ENCODE data around the gene DAB2IP. TPM values are rescaled to one million over a fixed set of nuclear protein-coding genes. Genes with fewer than 3 reads are reported as not detected.

Gene DAB2IP
- total and polyA plus RNA-seq, 2 donors: 8.2 to 8.4 TPM

DNA sequence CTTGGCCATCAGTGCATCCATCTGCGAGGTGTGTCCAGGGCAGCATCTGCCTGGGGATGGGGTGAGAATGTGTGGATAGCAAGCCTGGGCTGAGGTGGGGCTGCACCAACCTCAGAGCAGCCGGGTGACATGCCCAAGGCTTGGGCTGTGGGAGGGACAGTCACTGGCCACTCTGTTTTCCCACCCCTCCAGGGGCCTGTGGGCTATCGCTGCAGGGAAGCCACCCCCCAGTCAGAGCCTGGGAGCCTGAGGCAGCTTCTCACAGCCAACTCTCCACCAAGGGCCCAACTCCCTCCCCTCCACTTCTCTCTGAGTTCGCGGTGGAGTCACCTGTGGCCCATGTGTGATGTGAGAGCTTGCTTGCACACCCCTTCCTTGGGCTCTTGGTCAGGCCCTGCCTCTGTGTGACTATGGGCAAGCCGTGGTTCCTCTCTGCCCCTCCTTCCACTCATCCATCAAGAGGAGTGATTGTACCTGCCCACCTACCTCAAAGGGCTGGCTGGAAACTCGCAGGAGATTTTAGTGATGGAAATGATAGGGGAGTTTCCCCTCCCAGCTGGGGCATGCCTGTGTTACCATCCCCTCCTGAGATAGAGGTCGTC lies 54.8 kb downstream of the DAB2IP start:
- H3K36me3 ChIP-seq (ENCODE audit: control insufficient read depth in 2 of 2, insufficient read depth in 2 of 2, low read length in 1 of 2): no peaks in the 10 kb centered on the region
- no peak overlapping the region for H3K4me3 ChIP-seq (ENCODE audit: low read length in 2 of 2)
- 89% methylated on average over 8 of the region's 8 CpGs for WGBS
- H3K27me3 ChIP-seq (ENCODE audit: control insufficient read depth in 2 of 2, insufficient read depth in 1 of 2, low read length in 1 of 2): peaks cover 12% of the 10 kb centered on the region in 2 donors
- no peak overlapping the region for H3K27ac ChIP-seq (ENCODE audit: low read depth in 1 of 2, low read length in 1 of 2)
- no peak for DNase-seq (ENCODE audit: low read depth in 6 of 9, low spot score in 9 of 9)
- no peaks in the 10 kb centered on the region for H3K9me3 ChIP-seq (ENCODE audit: control insufficient read depth in 2 of 2, insufficient read depth in 1 of 2, low read length in 1 of 2)
- peaks cover 15 to 46% of the 10 kb centered on the region in 2 donors for H3K4me1 ChIP-seq (ENCODE audit: control insufficient read depth in 2 of 2, insufficient read depth in 2 of 2, low read length in 2 of 2)

- no peaks in the 10 kb centered on the region for H3K36me3 ChIP-seq (ENCODE audit: control insufficient read depth in 2 of 2, insufficient read depth in 2 of 2, low read length in 1 of 2)
- H3K27me3 ChIP-seq (ENCODE audit: control insufficient read depth in 2 of 2, insufficient read depth in 1 of 2, low read length in 1 of 2): no peaks in the 10 kb centered on the region
- H3K9me3 ChIP-seq (ENCODE audit: control insufficient read depth in 2 of 2, insufficient read depth in 1 of 2, low read length in 1 of 2): no peaks in the 10 kb centered on the region
- DNase-seq (ENCODE audit: low read depth in 6 of 9, low spot score in 9 of 9): peak in 1 of 9 donors; percentile 72
- H3K27ac ChIP-seq (ENCODE audit: low read depth in 1 of 2, low read length in 1 of 2): peak overlapping the region; percentile 57 to 70
- H3K4me3 ChIP-seq (ENCODE audit: low read length in 2 of 2): no peak overlapping the region
- H3K4me1 ChIP-seq (ENCODE audit: control insufficient read depth in 2 of 2, insufficient read depth in 2 of 2, low read length in 2 of 2): peaks cover 15 to 54% of the 10 kb centered on the region in 2 donors
- 70% methylated on average over 7 of the region's 7 CpGs for WGBS
Measured at GRCh38 chr9:121707477-121708424, 56.3 kb downstream of the DAB2IP start.

DNA sequence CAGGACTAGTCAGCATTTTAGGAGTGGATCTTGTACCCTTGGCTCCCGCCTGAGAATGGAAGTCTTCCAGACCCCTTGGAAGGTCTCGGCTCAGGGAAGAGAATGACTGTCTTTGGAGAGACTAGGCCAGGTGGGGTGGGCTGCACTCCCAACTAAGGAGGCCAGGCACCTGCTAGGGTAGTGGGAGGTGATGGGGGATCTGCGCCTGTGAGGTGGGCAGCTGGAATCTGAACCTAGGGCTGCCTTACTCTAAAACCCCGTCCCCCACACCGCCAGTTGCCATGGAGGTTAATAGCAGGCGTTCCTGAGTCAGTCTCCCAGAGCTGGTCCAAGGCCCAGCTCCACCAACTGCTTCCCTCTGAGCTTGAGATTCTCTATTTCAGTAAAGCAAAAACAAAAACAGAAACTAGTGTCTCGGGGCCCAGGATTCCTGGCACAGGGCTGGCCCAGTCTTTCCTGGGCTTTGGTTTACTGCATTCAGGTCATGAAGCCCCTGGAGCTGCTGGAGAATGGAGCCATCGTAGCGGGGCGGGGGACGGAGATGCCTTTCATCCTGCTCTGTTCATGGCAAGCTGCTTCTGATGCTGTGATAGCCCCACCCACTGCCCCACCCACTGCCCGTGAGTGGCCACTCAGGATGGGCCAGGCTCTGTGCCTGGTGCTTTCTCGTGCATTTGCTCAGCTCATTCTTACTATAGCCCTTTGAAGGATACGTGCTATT lies 57.5 kb downstream of the DAB2IP start:
- WGBS: 96% methylated on average over 14 of the region's 14 CpGs
- no peaks in the 10 kb centered on the region for H3K9me3 ChIP-seq (ENCODE audit: control insufficient read depth in 2 of 2, insufficient read depth in 1 of 2, low read length in 1 of 2)
- no peaks in the 10 kb centered on the region for H3K27me3 ChIP-seq (ENCODE audit: control insufficient read depth in 2 of 2, insufficient read depth in 1 of 2, low read length in 1 of 2)
- DNase-seq (ENCODE audit: low read depth in 6 of 9, low spot score in 9 of 9): no peak
- no peak overlapping the region for H3K4me3 ChIP-seq (ENCODE audit: low read length in 2 of 2)
- peak overlapping the region in 1 of 2 donors; percentile 70 for H3K27ac ChIP-seq (ENCODE audit: low read depth in 1 of 2, low read length in 1 of 2)
- H3K36me3 ChIP-seq (ENCODE audit: control insufficient read depth in 2 of 2, insufficient read depth in 2 of 2, low read length in 1 of 2): no peaks in the 10 kb centered on the region
- H3K4me1 ChIP-seq (ENCODE audit: control insufficient read depth in 2 of 2, insufficient read depth in 2 of 2, low read length in 2 of 2): peaks cover 15 to 53% of the 10 kb centered on the region in 2 donors

DNA sequence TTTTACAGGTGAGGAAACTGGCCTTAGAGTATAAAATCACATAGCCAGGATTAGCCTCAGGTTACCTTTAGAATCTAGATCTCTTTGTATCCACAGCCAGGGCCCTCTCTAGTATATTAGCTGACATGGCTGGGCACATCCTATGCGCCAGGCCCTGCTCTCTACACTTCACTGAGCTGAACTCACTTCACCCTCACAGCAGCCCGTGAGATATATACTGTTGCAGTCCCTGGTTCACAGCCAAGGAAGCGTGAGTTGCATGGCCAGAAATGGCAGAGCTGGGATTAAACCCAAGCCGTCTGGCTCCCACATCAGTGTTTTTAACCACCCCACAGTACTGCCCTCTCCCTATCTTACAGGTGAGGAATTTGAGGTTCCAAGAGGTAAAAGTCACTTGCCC lies 58.4 kb downstream of the DAB2IP start:
- no peaks in the 10 kb centered on the region for H3K36me3 ChIP-seq (ENCODE audit: control insufficient read depth in 2 of 2, insufficient read depth in 2 of 2, low read length in 1 of 2)
- H3K27ac ChIP-seq (ENCODE audit: low read depth in 1 of 2, low read length in 1 of 2): no peak overlapping the region
- H3K9me3 ChIP-seq (ENCODE audit: control insufficient read depth in 2 of 2, insufficient read depth in 1 of 2, low read length in 1 of 2): no peaks in the 10 kb centered on the region
- peaks cover 15 to 53% of the 10 kb centered on the region in 2 donors for H3K4me1 ChIP-seq (ENCODE audit: control insufficient read depth in 2 of 2, insufficient read depth in 2 of 2, low read length in 2 of 2)
- 94% methylated on average over 4 of the region's 4 CpGs for WGBS
- H3K4me3 ChIP-seq (ENCODE audit: low read length in 2 of 2): no peak overlapping the region
- no peak for DNase-seq (ENCODE audit: low read depth in 6 of 9, low spot score in 9 of 9)
- H3K27me3 ChIP-seq (ENCODE audit: control insufficient read depth in 2 of 2, insufficient read depth in 1 of 2, low read length in 1 of 2): no peaks in the 10 kb centered on the region

DNA sequence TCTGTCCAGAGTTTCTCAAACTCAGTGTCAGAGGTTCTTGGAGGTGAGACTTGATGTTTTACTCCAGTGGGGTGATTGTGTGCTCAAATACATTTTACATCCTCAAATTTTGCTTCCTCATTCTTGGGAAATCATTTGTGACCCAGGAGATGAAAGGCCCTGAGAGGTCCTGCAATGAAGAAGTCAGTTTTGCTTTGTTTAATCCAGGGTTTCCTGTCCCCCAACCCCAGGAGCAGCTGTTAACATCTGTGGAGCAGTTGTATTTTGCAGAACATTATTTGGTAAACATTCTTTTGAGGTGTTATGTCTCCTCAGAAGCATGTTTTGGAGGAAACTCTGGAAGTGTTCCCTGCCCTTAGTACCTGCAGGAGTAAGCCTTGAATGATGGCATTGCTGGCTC lies 59.8 kb downstream of the DAB2IP start:
- no peak overlapping the region for H3K4me3 ChIP-seq (ENCODE audit: low read length in 2 of 2)
- H3K27ac ChIP-seq (ENCODE audit: low read depth in 1 of 2, low read length in 1 of 2): no peak overlapping the region
- peaks cover 15 to 47% of the 10 kb centered on the region in 2 donors for H3K4me1 ChIP-seq (ENCODE audit: control insufficient read depth in 2 of 2, insufficient read depth in 2 of 2, low read length in 2 of 2)
- no peaks in the 10 kb centered on the region for H3K36me3 ChIP-seq (ENCODE audit: control insufficient read depth in 2 of 2, insufficient read depth in 2 of 2, low read length in 1 of 2)
- no peak for DNase-seq (ENCODE audit: low read depth in 6 of 9, low spot score in 9 of 9)
- H3K9me3 ChIP-seq (ENCODE audit: control insufficient read depth in 2 of 2, insufficient read depth in 1 of 2, low read length in 1 of 2): no peaks in the 10 kb centered on the region
- H3K27me3 ChIP-seq (ENCODE audit: control insufficient read depth in 2 of 2, insufficient read depth in 1 of 2, low read length in 1 of 2): no peaks in the 10 kb centered on the region

- no peak for DNase-seq (ENCODE audit: low read depth in 6 of 9, low spot score in 9 of 9)
- no peaks in the 10 kb centered on the region for H3K27me3 ChIP-seq (ENCODE audit: control insufficient read depth in 2 of 2, insufficient read depth in 1 of 2, low read length in 1 of 2)
- WGBS: 97% methylated on average over 5 of the region's 5 CpGs
- no peak overlapping the region for H3K27ac ChIP-seq (ENCODE audit: low read depth in 1 of 2, low read length in 1 of 2)
- H3K4me1 ChIP-seq (ENCODE audit: control insufficient read depth in 2 of 2, insufficient read depth in 2 of 2, low read length in 2 of 2): peaks cover 15 to 44% of the 10 kb centered on the region in 2 donors
- no peak overlapping the region for H3K4me3 ChIP-seq (ENCODE audit: low read length in 2 of 2)
- no peaks in the 10 kb centered on the region for H3K36me3 ChIP-seq (ENCODE audit: control insufficient read depth in 2 of 2, insufficient read depth in 2 of 2, low read length in 1 of 2)
- no peaks in the 10 kb centered on the region for H3K9me3 ChIP-seq (ENCODE audit: control insufficient read depth in 2 of 2, insufficient read depth in 1 of 2, low read length in 1 of 2)
Measured at GRCh38 chr9:121711797-121712196, 60.4 kb downstream of the DAB2IP start.

DNA sequence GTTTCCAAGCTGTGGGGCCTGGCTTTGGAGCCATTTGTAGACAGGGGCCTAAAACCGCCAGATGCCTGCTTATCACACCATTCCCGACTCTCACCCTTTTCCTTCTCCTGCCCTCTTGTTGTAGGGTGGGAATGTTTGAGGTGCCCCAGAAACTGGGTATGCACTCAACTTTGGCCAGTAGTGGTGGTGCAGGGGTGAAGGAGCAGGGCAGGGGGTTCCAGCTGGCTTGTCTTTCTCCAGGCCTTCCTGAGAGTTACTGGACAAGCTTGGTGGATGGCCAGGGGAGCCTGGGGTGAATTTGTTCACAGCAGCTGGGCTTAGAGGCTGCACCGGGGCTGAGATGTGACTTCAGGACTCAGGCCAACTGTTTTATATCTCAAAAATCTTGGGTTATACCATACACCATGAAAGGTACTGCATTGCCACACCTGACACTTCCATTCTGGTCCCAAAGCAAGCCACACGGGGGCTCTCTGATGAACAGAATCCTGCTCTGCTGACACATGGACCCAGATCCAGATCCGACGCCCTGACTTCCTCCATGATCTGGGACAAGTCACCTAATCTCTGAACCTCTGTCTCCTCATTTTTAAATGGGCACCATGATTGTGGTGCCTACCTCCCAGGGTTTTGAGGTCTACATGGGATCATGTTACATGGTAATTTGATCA lies 62.1 kb downstream of the DAB2IP start:
- Histone ChIP-seq H3K4me3 (ENCODE audit: low read length in 2 of 2) (no peak overlapping the region), H3K36me3 (ENCODE audit: control insufficient read depth in 2 of 2, insufficient read depth in 2 of 2, low read length in 1 of 2) (no peaks in the 10 kb centered on the region), H3K9me3 (ENCODE audit: control insufficient read depth in 2 of 2, insufficient read depth in 1 of 2, low read length in 1 of 2) (no peaks in the 10 kb centered on the region), H3K27me3 (ENCODE audit: control insufficient read depth in 2 of 2, insufficient read depth in 1 of 2, low read length in 1 of 2) (no peaks in the 10 kb centered on the region), H3K4me1 (ENCODE audit: control insufficient read depth in 2 of 2, insufficient read depth in 2 of 2, low read length in 2 of 2) (peaks cover 3 to 36% of the 10 kb centered on the region in 2 donors), H3K27ac (ENCODE audit: low read depth in 1 of 2, low read length in 1 of 2) (no peak overlapping the region)
- 98% methylated on average over 6 of the region's 6 CpGs for WGBS
- no peak for DNase-seq (ENCODE audit: low read depth in 6 of 9, low spot score in 9 of 9)

- no peaks in the 10 kb centered on the region for H3K9me3 ChIP-seq (ENCODE audit: control insufficient read depth in 2 of 2, insufficient read depth in 1 of 2, low read length in 1 of 2)
- no peaks in the 10 kb centered on the region for H3K36me3 ChIP-seq (ENCODE audit: control insufficient read depth in 2 of 2, insufficient read depth in 2 of 2, low read length in 1 of 2)
- no peak overlapping the region for H3K4me3 ChIP-seq (ENCODE audit: low read length in 2 of 2)
- 97% methylated on average over 6 of the region's 6 CpGs for WGBS
- no peaks in the 10 kb centered on the region for H3K27me3 ChIP-seq (ENCODE audit: control insufficient read depth in 2 of 2, insufficient read depth in 1 of 2, low read length in 1 of 2)
- DNase-seq (ENCODE audit: low read depth in 6 of 9, low spot score in 9 of 9): no peak
- H3K4me1 ChIP-seq (ENCODE audit: control insufficient read depth in 2 of 2, insufficient read depth in 2 of 2, low read length in 2 of 2): peaks cover 0 to 35% of the 10 kb centered on the region in 2 donors
- H3K27ac ChIP-seq (ENCODE audit: low read depth in 1 of 2, low read length in 1 of 2): no peak overlapping the region
Measured at GRCh38 chr9:121714075-121714705, 62.8 kb downstream of the DAB2IP start.

All from thymus (tissue), 11 donors.